Small intestine (tissue), 7 donors: ENCODE data around the gene NUP188. TPM values are rescaled to one million over a fixed set of nuclear protein-coding genes. Genes with fewer than 3 reads are reported as not detected.
"Not testable (repeated sequence)": the region's sequence is repeated elsewhere in the genome, so short reads cannot be mapped to it uniquely, and the experiment has no call there.

Experiments used
- DNase-seq, 2 donors: peaks; one replicate each; pipeline versions ENCODE4 v3.0.0 to v3.0.0-alpha.2; 2013
- FAIRE-seq: peaks from 2 replicates; lab custom pipeline; 2012; peaks lifted over from hg19 to GRCh38; lab: Jason Lieb, UNC
- H3K27ac ChIP-seq, 3 donors: one replicate each; pipeline ENCODE4 v1.5.1; 2013; ENCODE audit warnings: low read length in 2 of 3, mild to moderate bottlenecking in 2 of 3, control low read depth in 1 of 3, inconsistent platforms in 1 of 3, low read depth in 1 of 3, moderate library complexity in 1 of 3
- H3K27me3 ChIP-seq, 3 donors: one replicate each; pipeline ENCODE4 v1.6.1; 2013; ENCODE audit warnings: low read length in 3 of 3, inconsistent platforms in 1 of 3; ENCODE audit not compliant: control insufficient read depth in 3 of 3, insufficient read depth in 3 of 3
- H3K36me3 ChIP-seq, 3 donors: one replicate each; pipeline ENCODE4 v1.6.1; 2013; ENCODE audit warnings: low read length in 3 of 3, inconsistent platforms in 1 of 3, low read depth in 1 of 3, mild to moderate bottlenecking in 1 of 3, moderate library complexity in 1 of 3; ENCODE audit not compliant: control insufficient read depth in 3 of 3, insufficient read depth in 2 of 3
- H3K4me1 ChIP-seq, 3 donors: one replicate each; pipeline ENCODE4 v1.6.1; 2013; ENCODE audit warnings: low read length in 2 of 3, inconsistent platforms in 1 of 3, low read depth in 1 of 3, mild to moderate bottlenecking in 1 of 3, moderate library complexity in 1 of 3; ENCODE audit not compliant: control insufficient read depth in 3 of 3, insufficient read depth in 2 of 3
- H3K4me3 ChIP-seq, 3 donors: one replicate each; pipeline ENCODE4 v1.5.1; 2013; ENCODE audit warnings: low read length in 3 of 3, control low read depth in 1 of 3, inconsistent platforms in 1 of 3, low read depth in 1 of 3, mild to moderate bottlenecking in 1 of 3, moderate library complexity in 1 of 3
- H3K9me3 ChIP-seq, 2 donors: one replicate each; pipeline ENCODE4 v1.6.1; 2013; ENCODE audit warnings: low read depth in 1 of 2, low read length in 1 of 2; ENCODE audit not compliant: control insufficient read depth in 2 of 2, insufficient read depth in 1 of 2
- WGBS, 3 donors: extraction: QIAGEN DNeasy Blood & Tissue Kit; methylation state at CpG; one replicate each; pipeline ENCODE4 v1.1.7; 2013; 5-methylcytosine and 5-hydroxymethylcytosine counted together
- polyA plus RNA-seq, 4 donors: library from polyadenylated mRNA; stranded (reverse) in 3 of 4; unstranded in 1 of 4; fragments of 200-250 nt in 3 of 4; fragments of 120-200 nt in 1 of 4; gene quantifications; one replicate each; pipeline versions ENCODE4 v1.2.1 to v1.2.3, GENCODE V29; 2013
- donor health status: healthy with polysubstance abuse.
- donor health status: control.
- donor health status: control.
- donor health status: Bipolar disorder and iron deficiency.
- donor health status: healthy.

The NUP188 gene
- polyA plus RNA-seq, 4 donors = 4.9 to 28.9 (median 9.9) TPM

GRCh38 chr9:128944966-128945365, 2.5 kb upstream of the NUP188 start:
- Histone ChIP-seq H3K36me3 (peaks cover 0 to 49% (median 0%) of the 10 kb centered on the region in 3 donors), H3K4me1 (peaks cover 3 to 14% (median 3%) of the 10 kb centered on the region in 3 donors)
- WGBS, 3 donors = 91 to 98% (median 95%) methylated on average over 7 of the region's 7 CpGs
- not testable (repeated sequence) for H3K4me3 ChIP-seq, H3K9me3 ChIP-seq, H3K27ac ChIP-seq, FAIRE-seq, DNase-seq, H3K27me3 ChIP-seq

GRCh38 chr9:128945798-128946501, 1.5 kb upstream of the NUP188 start:
- FAIRE-seq = no peak
- Histone ChIP-seq H3K27me3 (no peaks in the 10 kb centered on the region), H3K27ac (no peak overlapping the region), H3K4me3 (no peak overlapping the region), H3K9me3 (no peaks in the 10 kb centered on the region), H3K4me1 (peaks cover 3 to 14% (median 3%) of the 10 kb centered on the region in 3 donors), H3K36me3 (peaks cover 0 to 55% (median 0%) of the 10 kb centered on the region in 3 donors)
- 95 to 97% (median 97%) methylated on average over 19 of the region's 19 CpGs for WGBS, 3 donors
- no peak for DNase-seq

GRCh38 chr9:128946571-128947276, 775 bp upstream of the NUP188 start:
- DNase-seq = peak in 1 of 2 donors; percentile 33

GRCh38 chr9:128947277-128947526, 297 bp upstream of the NUP188 start:
- DNase-seq = no peak
- peak overlapping the region; percentile 65 to 95 (median 77) for H3K4me3 ChIP-seq
- peak overlapping the region; percentile 67 to 79 (median 72) for H3K27ac ChIP-seq
- H3K9me3 ChIP-seq = no peaks in the 10 kb centered on the region
- WGBS, 3 donors = 0% methylated on average over 13 to 20 of the region's 20 CpGs
- peaks cover 3 to 14% (median 3%) of the 10 kb centered on the region in 3 donors for H3K4me1 ChIP-seq
- FAIRE-seq = no peak
- no peaks in the 10 kb centered on the region for H3K27me3 ChIP-seq
- H3K36me3 ChIP-seq = peaks cover 0 to 53% (median 0%) of the 10 kb centered on the region in 3 donors

More at GRCh38 chr9:128946571-128947276, 775 bp upstream of the NUP188 start:
- WGBS, 3 donors = 14 to 27% (median 19%) methylated on average over 28 to 30 of the region's 30 CpGs
- FAIRE-seq = no peak
- Histone ChIP-seq H3K27me3 (no peaks in the 10 kb centered on the region), H3K4me1 (peaks cover 3 to 14% (median 3%) of the 10 kb centered on the region in 3 donors), H3K36me3 (peaks cover 0 to 50% (median 0%) of the 10 kb centered on the region in 3 donors), H3K27ac (peak overlapping the region; percentile 67 to 79 (median 72)), H3K9me3 (no peaks in the 10 kb centered on the region), H3K4me3 (peak overlapping the region; percentile 65 to 95 (median 77))

GRCh38 chr9:128961403-128961802, 13.9 kb downstream of the NUP188 start:
- WGBS, 3 donors = 95 to 100% (median 98%) methylated on average over 7 to 9 of the region's 9 CpGs
- FAIRE-seq, H3K9me3 ChIP-seq, H3K27me3 ChIP-seq, DNase-seq, H3K4me3 ChIP-seq, H3K4me1 ChIP-seq, H3K27ac ChIP-seq: not testable (repeated sequence)
- H3K36me3 ChIP-seq = peaks cover 12 to 59% (median 13%) of the 10 kb centered on the region in 3 donors

GRCh38 chr9:128969491-128969890, 22.0 kb downstream of the NUP188 start:
- 94 to 95% (median 94%) methylated on average over 5 of the region's 5 CpGs for WGBS, 3 donors
- DNase-seq (no peak), FAIRE-seq (no peak)
- Histone ChIP-seq H3K27ac (no peak overlapping the region), H3K4me1 (no peaks in the 10 kb centered on the region), H3K9me3 (no peaks in the 10 kb centered on the region), H3K27me3 (no peaks in the 10 kb centered on the region), H3K36me3 (peaks cover 7 to 52% (median 22%) of the 10 kb centered on the region in 3 donors), H3K4me3 (no peak overlapping the region)

- 85 to 87% (median 86%) methylated on average over 4 of the region's 4 CpGs for WGBS, 3 donors
- H3K9me3 ChIP-seq = no peaks in the 10 kb centered on the region
- DNase-seq = no peak
- FAIRE-seq = no peak
- H3K4me1 ChIP-seq = no peaks in the 10 kb centered on the region
- no peak overlapping the region for H3K4me3 ChIP-seq
- H3K36me3 ChIP-seq = peaks cover 14 to 61% (median 30%) of the 10 kb centered on the region in 3 donors
- no peak overlapping the region for H3K27ac ChIP-seq
- H3K27me3 ChIP-seq = no peaks in the 10 kb centered on the region
Observed at GRCh38 chr9:128972956-128973355, 25.5 kb downstream of the NUP188 start.

- FAIRE-seq (no peak), DNase-seq (no peak)
- H3K36me3 ChIP-seq = peaks cover 25 to 74% (median 29%) of the 10 kb centered on the region in 3 donors
- no peaks in the 10 kb centered on the region for H3K9me3 ChIP-seq
- WGBS, 3 donors = 92 to 96% (median 92%) methylated on average over 3 of the region's 3 CpGs
- no peak overlapping the region for H3K4me3 ChIP-seq
- no peaks in the 10 kb centered on the region for H3K27me3 ChIP-seq
- no peaks in the 10 kb centered on the region for H3K4me1 ChIP-seq
- no peak overlapping the region for H3K27ac ChIP-seq
Observed at GRCh38 chr9:128979111-128979510, 31.6 kb downstream of the NUP188 start.
